ENCODE data around the gene PGAP1.

The PGAP1 gene, protein sequence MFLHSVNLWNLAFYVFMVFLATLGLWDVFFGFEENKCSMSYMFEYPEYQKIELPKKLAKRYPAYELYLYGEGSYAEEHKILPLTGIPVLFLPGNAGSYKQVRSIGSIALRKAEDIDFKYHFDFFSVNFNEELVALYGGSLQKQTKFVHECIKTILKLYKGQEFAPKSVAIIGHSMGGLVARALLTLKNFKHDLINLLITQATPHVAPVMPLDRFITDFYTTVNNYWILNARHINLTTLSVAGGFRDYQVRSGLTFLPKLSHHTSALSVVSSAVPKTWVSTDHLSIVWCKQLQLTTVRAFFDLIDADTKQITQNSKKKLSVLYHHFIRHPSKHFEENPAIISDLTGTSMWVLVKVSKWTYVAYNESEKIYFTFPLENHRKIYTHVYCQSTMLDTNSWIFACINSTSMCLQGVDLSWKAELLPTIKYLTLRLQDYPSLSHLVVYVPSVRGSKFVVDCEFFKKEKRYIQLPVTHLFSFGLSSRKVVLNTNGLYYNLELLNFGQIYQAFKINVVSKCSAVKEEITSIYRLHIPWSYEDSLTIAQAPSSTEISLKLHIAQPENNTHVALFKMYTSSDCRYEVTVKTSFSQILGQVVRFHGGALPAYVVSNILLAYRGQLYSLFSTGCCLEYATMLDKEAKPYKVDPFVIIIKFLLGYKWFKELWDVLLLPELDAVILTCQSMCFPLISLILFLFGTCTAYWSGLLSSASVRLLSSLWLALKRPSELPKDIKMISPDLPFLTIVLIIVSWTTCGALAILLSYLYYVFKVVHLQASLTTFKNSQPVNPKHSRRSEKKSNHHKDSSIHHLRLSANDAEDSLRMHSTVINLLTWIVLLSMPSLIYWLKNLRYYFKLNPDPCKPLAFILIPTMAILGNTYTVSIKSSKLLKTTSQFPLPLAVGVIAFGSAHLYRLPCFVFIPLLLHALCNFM

DNA sequence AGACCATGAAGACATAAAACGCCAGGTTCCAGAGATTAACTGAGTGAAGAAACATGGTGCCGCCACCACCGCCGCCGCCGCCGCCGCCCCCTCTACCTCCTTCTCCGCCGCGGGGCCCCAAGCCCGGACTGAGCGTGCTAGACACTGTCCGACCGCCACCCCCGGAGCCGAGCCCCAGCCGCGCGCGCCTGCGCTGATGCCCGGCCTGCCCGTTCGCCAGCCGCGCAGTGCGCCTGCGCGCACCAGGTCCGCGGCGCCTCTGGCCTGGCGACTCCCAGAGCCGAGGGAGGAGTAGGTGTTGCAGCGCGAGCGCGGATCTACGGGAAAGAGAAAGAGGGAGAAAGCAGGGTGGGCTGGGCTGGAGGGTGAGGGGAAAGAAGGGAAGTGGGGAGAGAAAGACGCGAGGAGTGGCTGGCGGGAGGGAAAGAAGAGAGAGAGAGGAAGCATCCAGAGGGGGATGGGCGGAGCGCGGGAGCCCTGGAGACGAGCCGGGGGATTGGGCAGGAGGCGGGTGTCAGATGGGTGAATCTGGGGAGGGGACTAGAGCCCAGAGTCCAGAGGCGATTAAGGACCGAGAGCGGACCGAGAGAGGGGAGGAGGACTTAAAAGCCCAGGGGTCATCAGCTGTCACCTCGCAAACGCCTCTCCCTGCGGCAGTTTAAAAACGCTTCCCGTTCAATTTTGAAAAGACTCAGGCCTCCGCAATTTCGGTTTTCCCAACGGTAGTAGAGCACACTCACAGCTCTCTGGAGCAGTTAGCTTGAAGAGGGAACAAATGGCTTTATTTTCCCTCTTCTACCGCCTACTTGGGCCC lies at the start of gene PGAP1:
PGAP1 (minus strand) TSS at position 146 of the 814 bp plus-strand sequence; CDS start at position 55, 91 bp downstream.
- peak; percentile 91 for DNase-seq

DNA sequence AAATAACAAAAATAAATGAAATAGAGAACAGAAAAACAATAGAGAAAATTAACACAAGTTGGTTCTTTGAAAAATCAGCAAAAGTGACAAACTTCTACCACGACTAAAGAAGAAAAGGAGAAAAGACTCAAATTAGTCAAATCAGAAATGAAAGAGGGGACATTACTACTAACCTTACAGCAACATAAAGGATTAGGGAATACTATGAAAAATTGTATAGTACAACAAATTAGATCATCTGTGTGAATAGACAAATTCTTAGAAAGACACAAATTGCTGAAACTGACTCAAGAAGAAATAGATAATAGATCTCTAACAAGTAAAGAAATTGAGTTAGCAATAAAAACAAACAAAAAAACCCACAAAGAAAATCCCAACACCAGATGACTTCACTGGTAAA lies 48.5 kb upstream of the PGAP1 start:
- DNase-seq = no peak

DNA sequence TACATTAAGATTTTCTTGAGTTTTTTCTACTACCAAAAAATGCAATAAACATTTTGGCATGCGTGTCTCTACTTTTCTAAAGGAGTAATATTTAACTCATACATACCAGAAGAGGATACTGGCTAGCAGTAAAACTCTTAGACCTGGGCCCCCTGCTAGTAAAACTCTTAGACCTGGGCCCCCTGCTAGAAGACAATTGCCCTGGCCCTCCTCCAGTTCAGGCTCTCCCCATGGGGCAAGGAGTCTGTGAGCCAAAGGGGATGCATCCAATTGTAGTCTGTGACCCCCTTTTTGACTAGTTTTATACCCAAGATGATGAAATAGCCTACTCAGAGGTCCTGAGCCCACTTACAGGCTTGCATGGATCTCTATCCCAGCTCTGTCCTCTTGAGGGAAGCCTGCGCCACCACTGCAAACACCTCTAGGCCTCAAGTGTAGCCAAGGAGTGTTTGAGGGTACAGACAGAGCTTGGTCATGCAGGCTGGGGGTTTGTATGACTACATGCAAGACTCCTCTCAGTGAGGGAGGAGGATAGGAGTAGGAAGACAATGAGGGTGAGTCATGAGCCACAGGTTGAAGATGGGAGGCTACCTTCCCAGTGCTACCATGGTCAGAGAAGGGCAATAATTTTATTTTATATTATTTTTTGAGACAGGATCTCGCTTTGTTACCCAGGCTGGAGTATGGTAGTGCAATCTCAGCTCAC lies 45.2 kb upstream of the PGAP1 start:
- no peak for DNase-seq

DNA sequence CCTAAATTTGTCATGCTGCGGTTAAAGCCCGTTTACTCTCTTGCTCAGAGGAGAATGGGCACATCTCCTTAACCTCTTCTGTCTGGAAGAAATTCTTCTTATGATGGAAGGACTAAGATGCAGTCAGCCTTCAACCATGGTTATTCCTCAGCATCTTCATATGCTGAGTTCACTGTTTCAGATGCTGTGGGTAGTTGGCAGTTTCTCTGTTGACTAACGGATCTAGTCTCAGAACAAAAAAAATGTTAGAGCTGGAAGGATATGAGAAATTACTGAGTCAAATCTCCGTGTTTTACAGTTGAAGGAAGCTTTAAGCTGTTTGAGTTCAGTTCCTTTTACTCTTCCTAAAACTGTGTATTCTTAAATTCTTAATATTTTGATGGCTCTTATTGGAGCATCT lies 43.6 kb upstream of the PGAP1 start:
- DNase-seq = no peak

DNA sequence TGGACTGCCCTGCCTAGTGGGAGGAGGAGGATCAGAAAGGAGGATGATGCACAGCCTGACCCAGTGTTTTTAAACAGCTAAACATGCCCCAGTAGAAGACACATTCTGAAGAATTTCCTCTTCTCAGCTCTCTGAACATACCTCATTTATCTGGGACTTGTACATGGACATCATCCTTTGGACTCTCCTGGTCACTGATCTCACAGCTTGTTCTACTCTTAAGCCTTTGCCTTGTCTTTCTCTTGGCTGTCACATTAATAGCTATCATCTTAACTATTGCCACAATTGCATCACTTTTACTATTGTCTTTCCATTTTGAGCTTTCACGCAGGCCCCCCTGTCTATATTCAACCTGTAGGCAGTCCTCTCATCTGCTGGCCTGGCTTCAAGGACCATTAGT lies 42.0 kb upstream of the PGAP1 start:
- DNase-seq = no peak

DNA sequence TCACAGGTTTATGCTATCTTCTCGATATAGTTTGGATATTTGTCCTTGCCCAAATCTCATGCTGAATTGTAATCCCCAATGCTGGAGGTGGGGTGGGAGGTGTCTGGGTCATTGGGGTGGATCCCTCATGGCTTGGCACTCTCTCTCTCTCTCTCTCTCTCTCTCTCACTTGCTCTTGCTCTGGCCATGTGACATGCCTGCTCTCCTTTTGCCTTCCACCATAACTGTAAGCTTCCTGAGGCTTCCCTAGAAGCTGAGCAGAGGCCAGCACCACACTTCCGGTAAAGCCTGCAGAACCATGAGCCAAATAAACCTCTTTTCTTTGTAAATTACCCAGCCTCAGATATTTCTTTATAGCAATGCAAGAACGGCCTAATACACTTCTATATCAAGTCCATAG lies 41.3 kb upstream of the PGAP1 start:
- DNase-seq = no peak

DNA sequence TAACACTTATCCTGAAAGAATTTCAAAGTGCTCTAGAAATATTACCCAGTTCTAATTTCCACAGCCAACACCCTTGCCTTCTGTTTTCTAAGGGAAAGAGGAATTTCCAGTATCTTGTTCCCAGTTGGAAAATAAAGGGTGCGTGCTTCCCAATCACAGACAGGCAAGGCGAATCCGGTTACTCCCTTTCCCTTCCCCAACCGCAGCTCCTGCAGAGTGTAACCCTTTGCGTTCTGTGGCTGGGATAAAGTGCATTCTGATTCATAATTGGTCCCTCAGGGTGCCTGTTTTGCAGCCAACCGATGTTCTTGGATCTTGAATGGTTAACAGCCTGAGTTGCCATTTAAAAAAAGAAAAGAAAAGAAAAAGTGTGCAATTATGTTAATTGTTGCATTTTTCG lies 40.6 kb upstream of the PGAP1 start:
- DNase-seq = no peak

DNA sequence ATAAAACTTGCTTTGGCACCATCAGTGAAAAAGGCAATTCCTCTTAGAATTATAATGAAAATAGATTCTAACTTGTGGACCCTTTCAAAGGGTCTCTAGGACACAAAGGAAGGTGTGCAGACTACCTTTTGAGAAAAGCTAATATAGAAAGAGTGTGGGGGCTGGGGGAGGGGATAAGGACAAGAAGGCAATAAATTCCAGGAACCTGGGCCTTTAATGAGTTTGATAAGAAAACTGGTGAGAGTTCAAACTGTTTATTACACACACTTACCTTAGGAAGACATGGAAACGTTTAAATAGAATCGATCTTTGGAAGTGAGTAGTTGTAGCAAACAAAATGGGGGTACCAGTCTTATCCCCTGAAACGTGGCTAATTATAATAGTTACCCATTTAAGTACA lies 39.6 kb upstream of the PGAP1 start:
- DNase-seq = no peak

DNA sequence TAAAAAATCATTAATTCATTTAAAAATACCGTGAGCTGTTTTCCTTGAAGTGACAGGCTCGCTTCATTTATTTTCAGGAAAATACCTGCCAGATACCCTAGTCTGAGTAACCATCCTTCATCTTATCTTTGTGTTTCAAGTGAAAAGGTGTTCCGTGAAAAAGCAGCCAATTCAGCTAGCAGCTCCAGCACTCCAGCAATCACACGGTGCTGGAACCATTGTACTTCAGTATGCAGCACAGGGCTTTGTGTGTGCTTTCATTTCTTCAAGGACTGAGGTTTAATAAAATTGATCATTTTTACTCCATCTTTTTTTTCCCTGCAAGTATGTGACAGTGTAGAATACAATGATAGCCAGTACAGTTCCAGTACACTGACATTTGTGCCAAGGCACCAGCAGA lies 39.1 kb upstream of the PGAP1 start:
- DNase-seq = no peak

DNA sequence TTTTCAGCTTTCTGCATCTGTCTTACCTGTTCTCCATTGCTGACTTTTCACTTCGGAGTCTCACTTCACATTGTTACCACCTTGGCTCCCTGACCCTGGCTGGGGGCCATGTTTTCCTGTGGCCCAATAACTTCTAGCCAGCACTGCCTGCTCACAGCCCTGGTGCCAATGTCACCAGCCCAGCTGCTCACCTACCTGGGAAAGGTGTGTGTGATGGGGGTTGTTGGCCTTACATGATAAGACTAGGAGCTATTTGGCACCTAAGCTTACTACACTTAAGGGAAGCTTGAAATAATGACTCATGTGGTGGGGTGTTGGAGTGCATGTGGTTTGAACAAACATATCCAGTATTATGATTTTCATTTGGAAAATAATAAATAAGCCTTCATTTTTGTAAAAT lies 37.5 kb upstream of the PGAP1 start:
- DNase-seq = no peak

DNA sequence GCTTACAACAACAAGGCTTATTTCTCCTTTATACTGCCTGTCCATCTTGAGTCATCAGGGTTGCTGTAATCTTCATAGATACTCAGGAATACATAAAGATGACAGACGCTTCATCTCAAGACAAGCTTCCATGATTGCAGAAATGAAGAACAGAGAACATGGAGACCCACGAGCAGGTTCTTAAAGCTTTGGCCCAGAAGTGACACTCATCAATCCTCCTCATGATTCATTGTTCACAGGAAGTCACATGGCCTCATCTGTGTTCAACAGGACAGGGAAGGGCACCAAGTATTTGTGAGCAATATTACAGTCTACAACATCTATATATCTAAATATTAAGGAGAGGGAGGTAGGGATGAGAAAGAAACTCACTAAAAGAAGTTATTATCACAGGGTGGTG lies 36.5 kb upstream of the PGAP1 start:
- DNase-seq = no peak

DNA sequence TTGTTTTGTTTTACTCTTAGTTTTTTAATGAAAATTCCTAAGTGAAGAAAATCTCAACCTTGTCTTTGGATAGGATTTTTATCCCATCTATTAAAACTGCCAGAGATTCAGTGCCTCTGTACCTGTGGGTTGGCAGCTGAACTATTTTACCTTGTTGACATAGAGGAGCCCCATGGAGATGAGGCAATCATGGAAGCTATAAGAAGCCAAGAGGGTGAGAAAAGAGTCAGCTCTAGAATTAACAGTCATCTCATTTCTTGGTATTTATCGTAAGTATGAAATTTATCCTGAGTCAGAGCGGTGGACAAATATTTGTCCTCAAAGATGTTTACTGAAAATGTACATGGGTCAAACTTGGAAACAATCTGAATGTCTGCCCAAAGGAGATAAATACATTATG lies 35.8 kb upstream of the PGAP1 start:
- DNase-seq = no peak

DNA sequence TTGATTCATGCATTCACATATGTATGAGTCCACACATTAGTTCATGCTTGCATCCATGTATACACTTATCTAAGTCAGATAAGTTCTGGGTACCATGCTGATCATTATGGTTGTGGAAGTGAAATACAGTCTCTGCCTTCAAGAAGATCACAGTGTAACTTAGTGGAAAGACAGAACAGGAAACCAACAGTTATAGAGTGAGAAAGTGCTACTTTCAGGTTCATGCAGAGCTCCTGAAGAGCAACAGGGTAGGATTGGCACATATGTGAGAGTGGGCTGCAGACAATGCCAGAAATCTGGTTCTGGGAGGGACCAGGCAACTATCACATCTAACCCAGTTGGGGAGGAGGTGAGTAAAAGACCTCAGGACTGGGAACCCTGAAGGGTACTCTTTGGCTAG lies 35.4 kb upstream of the PGAP1 start:
- no peak for DNase-seq

DNA sequence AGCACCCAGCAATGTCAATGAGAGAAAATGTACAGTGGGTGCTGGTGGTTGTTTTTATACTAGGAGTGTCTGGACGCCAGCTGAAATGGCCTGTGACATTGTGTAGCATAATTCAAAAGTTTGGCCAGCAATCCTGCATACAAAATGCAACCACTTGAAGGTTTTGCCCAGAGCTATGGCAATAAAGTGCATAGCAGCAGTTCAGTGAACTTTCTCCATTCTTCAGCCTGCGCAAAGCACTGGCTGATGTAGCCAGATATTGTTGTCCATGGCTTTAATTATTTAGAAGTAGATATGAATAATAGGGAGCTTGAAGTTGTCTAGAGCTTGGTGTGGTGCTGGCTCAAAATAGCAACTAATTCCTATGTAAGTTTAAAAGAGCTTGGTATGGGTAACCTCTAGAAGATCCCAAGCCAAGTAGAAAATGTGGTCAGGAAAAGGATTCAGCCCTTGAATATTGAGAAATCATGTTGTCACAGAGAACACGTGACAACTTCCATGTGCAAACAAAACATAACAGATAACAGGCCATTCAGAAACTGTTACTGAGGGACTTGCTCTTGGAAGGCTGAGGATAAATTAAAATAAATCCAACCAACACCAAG lies 33.3 kb upstream of the PGAP1 start:
- no peak for DNase-seq

DNA sequence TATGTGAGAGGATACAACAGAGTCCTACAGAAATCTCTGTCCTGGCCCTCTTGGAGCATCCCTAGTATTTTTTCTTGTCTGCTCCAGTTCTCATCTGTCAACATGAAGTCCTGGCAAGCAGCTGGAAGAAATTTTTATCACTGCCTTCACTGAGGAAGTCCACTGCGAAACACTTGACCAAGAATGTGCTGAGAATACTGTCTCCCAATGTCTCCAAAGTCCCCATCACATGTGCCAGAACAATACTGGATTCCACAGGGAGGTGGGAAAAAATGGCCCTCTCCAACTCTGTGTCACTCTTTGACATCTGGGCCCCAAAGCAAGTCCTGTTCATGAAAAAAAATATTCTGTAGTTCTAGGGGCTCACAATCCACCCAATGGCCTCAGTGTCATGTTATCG lies 32.8 kb upstream of the PGAP1 start:
- no peak for DNase-seq

DNA sequence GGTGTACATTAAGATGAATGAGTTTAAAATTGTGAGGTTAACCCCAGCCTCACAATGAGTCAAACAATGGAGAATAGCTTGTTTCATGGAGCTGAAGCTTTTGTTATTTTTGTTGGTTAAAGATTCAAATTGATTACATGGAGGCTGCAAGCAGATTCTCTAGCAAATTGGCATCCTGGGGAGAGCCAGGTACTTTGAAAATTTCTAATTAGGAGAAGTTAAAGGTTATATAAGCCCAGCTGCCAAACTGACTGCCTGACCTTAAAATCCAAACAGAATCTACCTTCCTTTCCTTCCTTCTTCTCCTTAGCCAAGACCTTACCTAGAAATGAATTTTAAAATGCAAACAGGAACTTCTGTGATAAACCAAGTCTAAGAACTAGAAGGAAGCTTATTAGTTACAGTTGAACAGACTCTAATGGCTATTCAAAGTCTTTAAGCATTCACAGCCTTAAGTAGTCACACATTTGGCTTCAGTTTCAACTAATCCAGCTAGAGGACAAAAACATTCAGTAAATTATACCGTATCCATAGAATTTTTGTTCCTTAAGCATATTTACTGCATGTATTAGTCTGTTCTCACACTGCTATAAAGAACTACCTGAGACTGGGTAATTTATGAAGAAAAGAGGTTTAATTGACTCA lies 31.5 kb upstream of the PGAP1 start:
- no peak for DNase-seq

DNA sequence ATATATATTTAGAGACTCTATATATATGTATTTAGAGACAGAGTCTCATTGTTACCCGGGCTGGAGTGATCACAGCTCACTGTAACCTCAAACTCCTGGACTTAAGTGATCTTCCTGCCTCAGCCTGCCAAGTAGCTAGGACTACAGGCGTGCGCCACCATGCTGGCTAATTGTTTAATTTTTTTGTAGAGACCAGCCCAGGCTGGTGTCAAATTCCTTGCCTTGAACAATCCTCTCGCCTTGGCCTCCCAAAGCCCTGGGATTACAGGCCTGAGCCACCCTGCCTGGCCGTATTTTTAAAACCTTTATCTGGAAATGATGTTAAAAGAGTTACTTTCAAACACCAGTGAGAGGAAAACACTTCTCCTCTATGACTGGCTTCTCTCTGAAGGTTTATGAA lies 30.9 kb upstream of the PGAP1 start:
- no peak for DNase-seq

DNA sequence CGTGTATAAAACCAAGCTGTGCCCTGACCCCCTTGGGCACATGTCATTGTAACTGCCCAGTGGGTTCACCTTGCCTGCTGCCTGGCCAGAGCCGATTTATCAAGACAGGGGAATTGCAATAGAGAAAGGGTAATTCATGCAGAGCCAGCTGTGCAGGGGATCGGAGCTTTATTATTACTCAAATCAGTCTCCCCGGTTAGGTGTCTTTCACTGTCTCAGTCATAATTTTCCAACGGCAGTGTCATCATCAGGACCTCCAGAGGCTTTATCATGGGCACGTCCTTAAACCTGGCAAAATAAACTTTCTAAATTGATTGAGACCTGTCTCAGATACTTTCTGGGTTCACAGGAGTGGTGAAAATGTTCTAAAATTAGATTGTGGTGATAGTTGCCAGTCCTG lies 29.6 kb upstream of the PGAP1 start:
- DNase-seq = no peak

DNA sequence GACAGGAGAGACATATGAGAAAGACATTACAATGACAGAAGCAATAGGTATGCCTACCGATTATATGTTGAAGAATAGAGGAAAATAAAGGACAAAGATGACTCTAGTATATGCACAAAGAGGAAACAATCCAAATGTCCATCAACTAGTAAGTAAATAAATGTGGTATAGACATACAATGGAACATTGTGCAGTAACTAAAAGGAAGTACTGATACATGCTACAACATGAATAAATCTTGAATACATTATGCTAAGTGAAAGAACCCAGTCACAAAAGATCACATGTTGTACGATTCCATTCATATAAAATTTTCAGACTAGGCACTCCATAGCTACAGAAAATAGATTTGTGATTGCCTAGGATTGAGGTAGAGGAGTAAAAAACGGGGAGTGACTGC lies 28.5 kb upstream of the PGAP1 start:
- no peak for DNase-seq

DNA sequence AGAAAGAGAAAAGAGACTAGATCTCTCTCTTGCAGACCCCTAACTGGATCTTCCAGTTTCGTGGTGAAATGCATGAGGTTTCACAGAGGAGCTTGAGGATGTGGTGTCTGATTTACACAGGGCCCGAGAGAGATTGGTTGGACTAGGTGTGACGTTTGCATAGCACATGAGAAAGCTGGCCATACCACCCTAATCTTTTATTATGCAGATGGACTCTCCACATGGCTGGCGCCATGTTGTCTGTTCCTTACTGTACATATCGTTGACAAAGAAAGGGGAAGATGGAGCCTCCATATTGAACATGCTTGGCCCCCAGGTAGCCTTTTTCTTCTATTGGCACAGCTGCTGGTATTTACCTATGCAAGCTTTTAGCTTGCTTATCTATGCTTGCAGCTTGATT lies 27.5 kb upstream of the PGAP1 start:
- no peak for DNase-seq

DNA sequence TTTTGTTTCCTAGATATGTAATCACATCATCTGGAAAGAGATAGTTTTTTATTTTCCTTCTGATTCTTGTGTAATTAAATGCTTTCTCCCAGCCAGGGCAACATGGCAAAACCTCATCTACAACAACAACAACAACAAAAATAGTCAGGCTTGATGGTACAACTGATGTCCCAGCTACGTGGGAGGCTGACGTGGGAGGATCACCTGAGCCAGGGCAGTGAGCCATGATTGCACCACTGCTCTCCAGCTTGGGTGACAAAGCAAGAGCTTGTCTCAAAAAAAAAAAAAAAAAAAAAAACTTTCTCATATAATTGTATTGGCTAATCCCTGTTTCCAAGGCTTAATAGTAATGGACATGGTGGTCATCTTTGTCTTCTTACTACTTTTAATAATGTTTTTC lies 26.4 kb upstream of the PGAP1 start:
- no peak for DNase-seq

DNA sequence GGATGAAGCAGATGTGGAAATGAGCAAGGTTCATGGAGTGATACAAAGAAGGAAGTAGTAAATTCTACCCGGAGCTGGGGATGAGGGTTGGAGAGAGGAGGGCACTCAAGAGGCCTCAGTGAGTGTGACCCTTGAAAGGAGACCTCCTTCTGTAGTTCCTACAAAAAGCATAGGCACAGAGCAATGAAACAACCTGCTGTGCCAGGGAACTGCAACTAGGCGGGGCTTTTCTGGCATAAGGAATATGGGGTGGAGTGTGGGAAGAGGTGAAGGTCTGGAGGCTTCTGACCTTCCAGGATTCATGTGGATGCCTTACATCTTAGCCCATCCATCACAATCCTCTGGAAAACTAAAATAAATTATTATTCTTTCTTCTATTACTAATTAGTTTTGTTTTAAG lies 25.5 kb upstream of the PGAP1 start:
- DNase-seq = no peak
